Keratinocyte (primary cell): ENCODE measurements around the gene PCDHGC5. TPM values are rescaled to one million over a fixed set of nuclear protein-coding genes. Genes with fewer than 3 reads are reported as not detected.

Experiments
- DNase-seq: peaks from one replicate; pipeline ENCODE4 v3.0.0-alpha.2; 2011; ENCODE audit warnings: low read depth, missing footprints, low spot score
- FAIRE-seq: peaks from 2 replicates; lab custom pipeline; 2011; peaks lifted over from hg19 to GRCh38; lab: Jason Lieb, UNC
- H2AFZ ChIP-seq: 2 replicates; pipeline ENCODE4 v1.6.0; 2012; ENCODE audit warnings: low read length, control low read depth, inconsistent platforms; ENCODE audit not compliant: control insufficient read depth
- H3K27ac ChIP-seq: 2 replicates; pipeline ENCODE4 v1.5.1; 2011; ENCODE audit warnings: low read length; ENCODE audit not compliant: control insufficient read depth, insufficient read depth
- H3K27me3 ChIP-seq: 3 replicates; pipeline ENCODE4 v1.6.0; 2011; ENCODE audit warnings: low read length; ENCODE audit not compliant: control insufficient read depth, insufficient read depth; ENCODE audit errors: extremely low read depth
- H3K36me3 ChIP-seq, 2 experiments: 2 replicates in 1 of 2; 3 replicates in 1 of 2; pipeline ENCODE4 v1.5.1; 2011; ENCODE audit warnings: low read length in 2 of 2, mild to moderate bottlenecking in 1 of 2; ENCODE audit not compliant: control insufficient read depth in 2 of 2, insufficient read depth in 2 of 2; ENCODE audit errors: extremely low read depth in 1 of 2
- H3K4me1 ChIP-seq: 3 replicates; pipeline ENCODE4 v1.5.1; 2011; ENCODE audit warnings: low read length; ENCODE audit not compliant: control insufficient read depth, insufficient read depth; ENCODE audit errors: extremely low read depth
- H3K4me2 ChIP-seq: 3 replicates; pipeline ENCODE4 v1.6.0; 2011; ENCODE audit warnings: low read depth, low read length; ENCODE audit not compliant: control insufficient read depth, insufficient read depth; ENCODE audit errors: extremely low read depth
- H3K4me3 ChIP-seq, 3 experiments: fragments of 200-600 bp in 1 of 3; sonication (generic) in 1 of 3; 2 replicates in 2 of 3; 3 replicates in 1 of 3; pipeline ENCODE4 v1.5.1; 2011 to 2016; ENCODE audit warnings: low read length in 3 of 3, mild to moderate bottlenecking in 3 of 3, control low read depth in 2 of 3, inconsistent platforms in 1 of 3, low read depth in 1 of 3, mixed read lengths in 1 of 3, mixed run types in 1 of 3, moderate library complexity in 1 of 3; ENCODE audit not compliant: control insufficient read depth in 2 of 3, insufficient read depth in 2 of 3; ENCODE audit errors: extremely low read depth in 1 of 3
- H3K79me2 ChIP-seq: 2 replicates; pipeline ENCODE4 v1.6.0; 2012; ENCODE audit warnings: low read length; ENCODE audit not compliant: control insufficient read depth, insufficient read depth
- H3K9ac ChIP-seq: 3 replicates; pipeline ENCODE4 v1.6.0; 2011; ENCODE audit warnings: low read length; ENCODE audit not compliant: control insufficient read depth, insufficient read depth; ENCODE audit errors: extremely low read depth
- H3K9me1 ChIP-seq: 3 replicates; pipeline ENCODE4 v1.6.0; 2011; ENCODE audit warnings: low read length; ENCODE audit not compliant: control insufficient read depth, insufficient read depth; ENCODE audit errors: extremely low read depth
- H3K9me3 ChIP-seq: 2 replicates; pipeline ENCODE4 v1.5.1; 2012; ENCODE audit warnings: low read depth, low read length; ENCODE audit not compliant: control insufficient read depth
- H4K20me1 ChIP-seq: 3 replicates; pipeline ENCODE4 v1.6.0; 2011; ENCODE audit warnings: low read length; ENCODE audit not compliant: control insufficient read depth, insufficient read depth; ENCODE audit errors: extremely low read depth
- EZH2 ChIP-seq: IDR thresholded peaks from one replicate; pipeline ENCODE4 v1.6.1; 2012; ENCODE audit warnings: inconsistent platforms, mild to moderate bottlenecking, low read length, moderate library complexity
- dilution Hi-C: fragments of 300-500 bp; cut with MboI; formaldehyde crosslinking; loops from one replicate; pipeline ENCODE4 v1.7.0; 2020; ENCODE audit warnings: low sequenced_read_pairs; ENCODE audit not compliant: extremely low pct_ligation_motif_present
- polyA plus RNA-seq, 5 experiments: library from polyadenylated mRNA; depleted of rRNA in 3 of 5; stranded (reverse) in 3 of 5; stranded (forward) in 1 of 5; unstranded in 1 of 5; fragments of >200 nt; gene quantifications; 1 replicate in 1 of 5; 2 replicates in 3 of 5; 3 replicates in 1 of 5; pipeline versions ENCODE4 v1.2.1 to v1.2.3, GENCODE V29; 2011 to 2012; ENCODE audit warnings: missing spikeins in 2 of 5, low read depth in 1 of 5, low replicate concordance in 1 of 5
- TF ChIP-seq, protein P1 (sequence below), 3 experiments: IDR thresholded peaks in 1 of 3; conservative IDR thresholded peaks in 1 of 3; optimal IDR thresholded peaks in 1 of 3; 2 replicates in 2 of 3; 3 replicates in 1 of 3; pipeline versions ENCODE3 to v1.5.1; 2011; ENCODE audit warnings: low read length in 3 of 3, mild to moderate bottlenecking in 3 of 3, moderate library complexity in 2 of 3, control low read depth in 1 of 3, inconsistent platforms in 1 of 3; ENCODE audit not compliant: insufficient read depth in 2 of 3; ENCODE audit errors: extremely low read depth in 1 of 3

Gene PCDHGC5
- polyA plus RNA-seq, 1 donor (not counting 4 experiments of a cell fraction or from before 2014, with no cell fraction given): 0.77 TPM

DNA sequence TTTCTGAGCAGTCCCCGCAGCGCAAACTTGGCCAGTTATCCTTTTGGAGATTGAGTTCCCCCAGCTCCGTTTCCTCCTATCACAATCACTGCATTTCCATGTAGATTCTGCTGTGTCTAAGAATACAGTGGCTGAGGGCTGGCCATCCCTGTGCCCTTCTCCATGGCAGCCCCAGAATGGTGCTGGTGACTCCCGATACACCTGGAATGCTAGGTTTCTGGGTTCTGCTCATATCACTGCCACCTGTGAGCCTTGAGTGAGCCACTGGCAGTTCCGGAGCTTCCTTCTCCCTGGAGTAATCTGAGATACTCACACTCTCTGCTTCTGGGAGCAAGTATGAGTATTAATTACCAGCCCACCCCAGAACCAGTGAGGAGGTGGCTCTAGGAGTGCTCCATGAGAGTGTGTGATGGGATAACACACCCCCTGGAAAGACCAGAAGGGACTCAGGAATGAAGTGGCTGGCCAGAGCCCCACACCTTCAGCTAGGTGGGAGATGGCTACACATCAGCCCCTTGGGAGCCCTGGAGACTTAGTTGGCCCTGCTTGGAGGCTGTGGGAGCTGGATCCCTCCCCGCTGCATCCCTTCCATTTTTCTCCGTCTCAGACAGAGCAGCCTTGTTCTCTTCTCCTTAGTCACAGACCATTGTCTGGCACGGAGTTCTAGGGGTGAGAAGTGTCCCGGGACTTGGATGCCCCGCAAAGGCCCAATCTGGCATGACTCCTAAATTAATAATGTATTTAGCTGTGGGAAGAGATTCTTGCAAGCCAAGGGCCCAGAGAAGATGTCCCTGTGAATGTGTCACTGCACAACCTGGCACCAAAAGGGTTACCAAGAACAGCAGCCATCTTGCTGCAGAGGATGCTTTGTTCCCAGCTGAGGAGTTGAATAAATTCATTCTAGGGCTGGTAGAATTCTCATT is 4.9 kb downstream of the PCDHGC5 start:
- TF ChIP-seq, protein P1, sequence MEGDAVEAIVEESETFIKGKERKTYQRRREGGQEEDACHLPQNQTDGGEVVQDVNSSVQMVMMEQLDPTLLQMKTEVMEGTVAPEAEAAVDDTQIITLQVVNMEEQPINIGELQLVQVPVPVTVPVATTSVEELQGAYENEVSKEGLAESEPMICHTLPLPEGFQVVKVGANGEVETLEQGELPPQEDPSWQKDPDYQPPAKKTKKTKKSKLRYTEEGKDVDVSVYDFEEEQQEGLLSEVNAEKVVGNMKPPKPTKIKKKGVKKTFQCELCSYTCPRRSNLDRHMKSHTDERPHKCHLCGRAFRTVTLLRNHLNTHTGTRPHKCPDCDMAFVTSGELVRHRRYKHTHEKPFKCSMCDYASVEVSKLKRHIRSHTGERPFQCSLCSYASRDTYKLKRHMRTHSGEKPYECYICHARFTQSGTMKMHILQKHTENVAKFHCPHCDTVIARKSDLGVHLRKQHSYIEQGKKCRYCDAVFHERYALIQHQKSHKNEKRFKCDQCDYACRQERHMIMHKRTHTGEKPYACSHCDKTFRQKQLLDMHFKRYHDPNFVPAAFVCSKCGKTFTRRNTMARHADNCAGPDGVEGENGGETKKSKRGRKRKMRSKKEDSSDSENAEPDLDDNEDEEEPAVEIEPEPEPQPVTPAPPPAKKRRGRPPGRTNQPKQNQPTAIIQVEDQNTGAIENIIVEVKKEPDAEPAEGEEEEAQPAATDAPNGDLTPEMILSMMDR (optimal IDR thresholded peaks at IDR 0.05 in 1 of 3, IDR thresholded peaks at IDR 0.05 in 1 of 3, conservative IDR thresholded peaks at IDR 0.05 in 1 of 3; ENCODE audit: extremely low read depth in 1 of 3, insufficient read depth in 2 of 3, low read length in 3 of 3): no peak
- TF ChIP-seq EZH2: no peak
- Histone ChIP-seq H3K4me3 (no peak overlapping the region), H3K4me1 (peaks cover 10% of the 10 kb centered on the region), H2AFZ (no peak overlapping the region), H3K4me2 (no peak overlapping the region), H3K9me3 (no peaks in the 10 kb centered on the region), H4K20me1 (no peaks in the 10 kb centered on the region), H3K27me3 (no peaks in the 10 kb centered on the region), H3K9me1 (no peaks in the 10 kb centered on the region), H3K36me3 (peaks cover 0 to 3% of the 10 kb centered on the region in 2 experiments), H3K9ac (no peak overlapping the region), H3K79me2 (no peaks in the 10 kb centered on the region), H3K27ac (no peak overlapping the region)
- no peak for FAIRE-seq
- no peak for DNase-seq
- dilution Hi-C loops: no loop called here

DNA sequence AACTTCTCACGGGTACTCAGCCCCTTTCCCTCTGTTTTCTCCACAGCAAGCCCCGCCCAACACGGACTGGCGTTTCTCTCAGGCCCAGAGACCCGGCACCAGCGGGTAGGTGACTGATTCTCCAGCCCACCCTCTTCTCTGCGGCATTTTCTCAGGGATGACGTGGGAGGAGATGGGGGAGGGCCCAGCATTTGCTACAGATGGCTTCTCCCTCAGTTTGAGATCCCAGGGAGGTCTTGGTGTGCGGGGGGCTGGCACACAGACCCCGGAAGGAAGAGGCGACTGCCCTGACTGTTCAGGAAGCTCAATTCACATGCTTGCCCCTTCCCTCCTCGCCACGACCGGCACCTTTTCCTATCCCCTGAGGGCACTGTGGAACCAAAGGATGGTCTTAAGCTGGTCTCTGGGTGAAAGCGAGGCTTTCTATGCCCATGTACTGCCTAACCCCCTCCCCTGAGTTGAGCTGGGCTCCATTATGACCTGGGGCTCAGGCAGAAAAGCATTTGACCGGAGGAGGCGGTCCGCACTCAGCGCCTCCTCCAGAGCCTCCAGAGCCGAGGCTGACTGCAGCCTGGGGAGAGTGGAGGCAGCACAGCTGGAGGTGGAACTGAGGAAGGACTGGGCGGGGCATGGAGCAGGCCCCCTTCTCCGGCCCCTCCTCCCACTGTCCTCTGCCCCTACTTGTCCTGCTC is 6.0 kb downstream of the PCDHGC5 start:
- no peak for TF ChIP-seq EZH2
- TF ChIP-seq, protein P1 (optimal IDR thresholded peaks at IDR 0.05 in 1 of 3, IDR thresholded peaks at IDR 0.05 in 1 of 3, conservative IDR thresholded peaks at IDR 0.05 in 1 of 3; ENCODE audit: extremely low read depth in 1 of 3, insufficient read depth in 2 of 3, low read length in 3 of 3): no peak
- Histone ChIP-seq H3K4me3 (no peak overlapping the region), H3K9ac (no peak overlapping the region), H3K9me3 (no peaks in the 10 kb centered on the region), H3K27ac (no peak overlapping the region), H4K20me1 (no peaks in the 10 kb centered on the region), H3K36me3 (peaks cover 0 to 5% of the 10 kb centered on the region in 2 experiments), H2AFZ (no peak overlapping the region), H3K4me1 (no peaks in the 10 kb centered on the region), H3K9me1 (no peaks in the 10 kb centered on the region), H3K27me3 (no peaks in the 10 kb centered on the region), H3K79me2 (no peaks in the 10 kb centered on the region), H3K4me2 (no peak overlapping the region)
- DNase-seq (no peak), FAIRE-seq (no peak)
- dilution Hi-C loops: no loop called here
